Vagina (tissue), 2 donors: Measurements from ENCODE around the gene FCRL1. TPM values are rescaled to one million over a fixed set of nuclear protein-coding genes. Genes with fewer than 3 reads are reported as not detected.

ENCODE experiments used
- DNase-seq, 2 donors: peaks; one replicate each; pipeline ENCODE4 v3.0.0-alpha.2; 2017; ENCODE audit errors: extremely low spot score in 2 of 2
- H3K27ac ChIP-seq: fragments of 200-600 bp; sonication (generic); one replicate; pipeline ENCODE4 v1.5.1; 2019
- H3K27me3 ChIP-seq: fragments of 200-600 bp; sonication (generic); one replicate; pipeline ENCODE4 v1.5.1; 2019
- H3K36me3 ChIP-seq, 2 donors: fragments of 200-600 bp; sonication (generic); one replicate each; pipeline ENCODE4 v1.5.1; 2017 to 2019
- H3K4me1 ChIP-seq: fragments of 200-600 bp; sonication (generic); one replicate; pipeline ENCODE4 v1.5.1; 2019
- H3K4me3 ChIP-seq, 2 donors: fragments of 200-600 bp; sonication (generic); 1 replicate in 1 of 2; 2 replicates in 1 of 2; pipeline ENCODE4 v1.5.1; 2016 to 2019
- H3K9me3 ChIP-seq: fragments of 200-600 bp; sonication (generic); one replicate; pipeline ENCODE4 v1.5.1; 2019
- POLR2A ChIP-seq, 2 donors: fragments of 450-650 bp; IDR thresholded peaks; one replicate each; pipeline ENCODE4 v1.6.1; 2017; ENCODE audit warnings: antibody characterized with exemption in 2 of 2, mild to moderate bottlenecking in 2 of 2, moderate library complexity in 2 of 2
- POLR2AphosphoS5 ChIP-seq, 2 donors: sonication (generic); formaldehyde crosslinking; IDR thresholded peaks; one replicate each; pipeline ENCODE4 v1.9.0; 2017; ENCODE audit warnings: antibody characterized with exemption in 2 of 2, mild to moderate bottlenecking in 2 of 2, low read depth in 1 of 2; ENCODE audit not compliant: insufficient read depth in 1 of 2
- intact Hi-C: fragments of 100-400 bp; cut with DNase I; formaldehyde crosslinking; loops from one replicate; pipeline ENCODE4 v1.15.1; 2023
- total RNA-seq: library from RNA; depleted of rRNA; stranded (reverse); fragments of >200 nt; gene quantifications from one replicate; pipeline ENCODE4 v1.2.3, GENCODE V29; 2016
- TF ChIP-seq, protein P1 (sequence below), 3 experiments: fragments of 450-650 bp in 2 of 3; fragments of 200-600 bp in 1 of 3; sonication (generic) in 1 of 3; IDR thresholded peaks; one replicate each; pipeline ENCODE4 v1.5.1; 2017 to 2019; ENCODE audit warnings: antibody characterized with exemption in 3 of 3, mild to moderate bottlenecking in 2 of 3, moderate library complexity in 2 of 3

The FCRL1 gene
- total RNA-seq, 1 donor from 2014 or later, result 0.49 TPM

DNA sequence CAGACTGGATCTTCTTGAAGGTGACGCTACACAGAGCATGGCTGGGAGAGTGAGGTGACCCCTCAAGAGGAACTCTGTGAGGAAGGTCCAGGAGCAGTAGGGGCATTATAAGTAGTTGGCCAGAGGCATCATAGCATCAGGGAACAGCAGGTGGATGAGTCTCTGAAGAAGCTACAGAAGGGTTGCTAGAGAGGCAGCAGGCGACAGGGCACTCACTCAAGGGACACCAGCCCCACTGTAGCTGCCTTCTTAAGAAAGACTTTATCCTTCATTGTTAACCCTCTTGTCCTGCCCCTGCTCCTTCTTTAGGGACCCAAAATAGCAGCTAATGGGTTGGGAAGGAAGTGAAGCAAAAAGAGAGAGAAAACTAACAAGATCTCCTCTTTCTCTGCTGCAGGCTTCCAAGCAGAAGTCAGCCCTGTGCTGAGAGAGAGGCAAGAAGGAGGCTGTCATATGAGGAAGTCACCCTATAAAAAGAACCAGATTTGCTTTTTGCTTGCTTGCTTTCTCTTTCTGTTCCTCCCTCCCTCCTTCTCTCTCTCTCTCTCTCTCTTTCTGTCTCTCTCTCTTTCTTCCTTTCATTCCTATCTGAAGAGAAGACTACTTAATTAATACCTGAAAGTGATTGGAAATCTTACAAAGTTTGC lies 29.4 kb upstream of the FCRL1 start:
- no peak for DNase-seq
- intact Hi-C loops, result no loop called here
- TF ChIP-seq POLR2A (IDR thresholded peaks at IDR 0.05) (no peak), POLR2AphosphoS5 (IDR thresholded peaks at IDR 0.05; ENCODE audit: insufficient read depth in 1 of 2, low read depth in 1 of 2) (no peak)
- TF ChIP-seq, protein P1, sequence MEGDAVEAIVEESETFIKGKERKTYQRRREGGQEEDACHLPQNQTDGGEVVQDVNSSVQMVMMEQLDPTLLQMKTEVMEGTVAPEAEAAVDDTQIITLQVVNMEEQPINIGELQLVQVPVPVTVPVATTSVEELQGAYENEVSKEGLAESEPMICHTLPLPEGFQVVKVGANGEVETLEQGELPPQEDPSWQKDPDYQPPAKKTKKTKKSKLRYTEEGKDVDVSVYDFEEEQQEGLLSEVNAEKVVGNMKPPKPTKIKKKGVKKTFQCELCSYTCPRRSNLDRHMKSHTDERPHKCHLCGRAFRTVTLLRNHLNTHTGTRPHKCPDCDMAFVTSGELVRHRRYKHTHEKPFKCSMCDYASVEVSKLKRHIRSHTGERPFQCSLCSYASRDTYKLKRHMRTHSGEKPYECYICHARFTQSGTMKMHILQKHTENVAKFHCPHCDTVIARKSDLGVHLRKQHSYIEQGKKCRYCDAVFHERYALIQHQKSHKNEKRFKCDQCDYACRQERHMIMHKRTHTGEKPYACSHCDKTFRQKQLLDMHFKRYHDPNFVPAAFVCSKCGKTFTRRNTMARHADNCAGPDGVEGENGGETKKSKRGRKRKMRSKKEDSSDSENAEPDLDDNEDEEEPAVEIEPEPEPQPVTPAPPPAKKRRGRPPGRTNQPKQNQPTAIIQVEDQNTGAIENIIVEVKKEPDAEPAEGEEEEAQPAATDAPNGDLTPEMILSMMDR (IDR thresholded peaks at IDR 0.05), result no peak
- H3K9me3 ChIP-seq, result no peaks in the 10 kb centered on the region
- no peaks in the 10 kb centered on the region for H3K27me3 ChIP-seq
- H3K4me3 ChIP-seq, result no peak overlapping the region
- H3K36me3 ChIP-seq, result no peaks in the 10 kb centered on the region
- no peaks in the 10 kb centered on the region for H3K4me1 ChIP-seq
- no peak overlapping the region for H3K27ac ChIP-seq

DNA sequence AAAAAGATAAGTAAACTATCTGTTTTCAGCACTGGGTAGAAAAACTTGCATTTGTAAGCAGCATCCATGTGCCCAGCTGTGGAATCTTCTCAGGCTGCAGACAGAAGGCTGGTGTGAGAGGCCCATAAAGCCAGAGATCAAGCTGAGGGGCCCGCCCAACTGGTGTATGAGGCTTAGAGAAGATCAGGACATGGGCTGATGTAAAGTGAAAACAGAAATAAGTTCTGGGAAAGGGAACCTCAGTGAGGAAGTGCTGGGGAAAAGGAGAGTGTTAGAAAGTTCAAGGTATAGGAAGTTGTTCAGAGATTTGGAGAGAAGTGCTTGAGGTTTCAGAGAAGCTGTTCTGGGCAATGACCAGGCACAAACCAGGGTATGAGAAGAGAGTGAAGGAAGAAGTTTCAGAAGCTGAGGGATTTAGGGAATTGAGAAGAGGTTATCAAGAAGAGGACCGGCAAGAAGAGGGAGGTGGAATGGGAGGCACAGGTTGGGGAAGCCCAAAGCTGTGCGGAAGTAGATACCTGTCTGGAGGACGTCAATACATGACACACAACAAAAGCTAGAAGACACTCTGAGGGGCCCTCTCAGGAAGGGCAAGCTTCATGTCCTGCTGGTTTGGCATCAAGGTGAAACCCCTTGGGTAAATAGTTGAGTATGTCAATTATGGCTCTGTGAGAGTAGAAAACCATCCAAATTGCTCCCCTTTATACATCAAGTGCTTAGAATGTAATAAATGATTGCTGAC lies 24.3 kb upstream of the FCRL1 start:
- TF ChIP-seq POLR2AphosphoS5 (IDR thresholded peaks at IDR 0.05; ENCODE audit: insufficient read depth in 1 of 2, low read depth in 1 of 2) (no peak), POLR2A (IDR thresholded peaks at IDR 0.05) (no peak)
- TF ChIP-seq, protein P1 (IDR thresholded peaks at IDR 0.05), result no peak
- no peaks in the 10 kb centered on the region for H3K9me3 ChIP-seq
- no peak for DNase-seq
- no peaks in the 10 kb centered on the region for H3K4me1 ChIP-seq
- H3K27me3 ChIP-seq, result no peaks in the 10 kb centered on the region
- H3K27ac ChIP-seq, result no peak overlapping the region
- no peaks in the 10 kb centered on the region for H3K36me3 ChIP-seq
- intact Hi-C loops, result no loop called here
- no peak overlapping the region for H3K4me3 ChIP-seq

DNA sequence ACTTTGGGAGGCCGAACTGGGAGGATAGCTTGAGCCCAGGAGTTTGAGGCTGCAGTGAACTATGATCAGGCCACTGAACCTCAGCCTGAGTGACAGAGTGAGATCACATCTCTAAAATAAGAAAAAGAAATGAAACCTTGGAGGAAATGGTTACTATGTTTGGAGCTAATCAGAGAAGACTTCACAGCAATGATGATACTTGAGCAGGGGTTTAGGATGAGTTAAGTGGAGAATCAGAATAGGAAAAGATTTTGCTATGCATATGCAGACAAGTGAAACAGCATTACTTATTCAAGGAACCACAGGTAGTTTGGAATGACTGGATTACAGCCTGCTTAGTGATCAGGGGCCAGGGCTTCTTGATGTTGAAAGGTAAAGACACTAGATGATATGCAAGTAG lies 23.0 kb upstream of the FCRL1 start:
- Histone ChIP-seq H3K27ac (no peak overlapping the region), H3K4me1 (no peaks in the 10 kb centered on the region), H3K36me3 (no peaks in the 10 kb centered on the region), H3K4me3 (no peak overlapping the region), H3K9me3 (no peaks in the 10 kb centered on the region), H3K27me3 (no peaks in the 10 kb centered on the region)
- TF ChIP-seq, protein P1 (IDR thresholded peaks at IDR 0.05), result no peak
- TF ChIP-seq POLR2A (IDR thresholded peaks at IDR 0.05) (no peak), POLR2AphosphoS5 (IDR thresholded peaks at IDR 0.05; ENCODE audit: insufficient read depth in 1 of 2, low read depth in 1 of 2) (no peak)
- no peak for DNase-seq
- intact Hi-C loops, result no loop called here

DNA sequence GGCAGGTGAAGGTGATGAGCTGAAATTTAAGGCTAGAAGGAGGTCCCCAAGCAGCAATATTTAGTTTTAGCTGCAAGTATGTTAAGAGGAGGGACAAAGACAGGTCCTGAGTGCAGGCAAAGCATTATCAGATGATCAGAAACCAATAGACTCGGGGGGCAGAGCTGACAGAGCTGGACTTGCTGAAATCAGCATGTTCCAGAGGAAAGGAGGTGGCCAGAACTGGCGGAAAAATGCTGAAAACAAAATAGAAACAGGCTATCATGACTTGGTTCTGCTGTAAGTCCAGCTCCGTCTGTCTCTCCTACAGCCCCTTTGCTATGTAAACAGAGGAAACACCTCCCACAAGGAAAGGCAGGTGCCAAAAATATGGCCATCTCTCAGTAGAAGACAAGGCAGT lies 21.8 kb upstream of the FCRL1 start, which contains the start of gene CD5L:
TSS of gene CD5L (minus strand) at position 101 of the 400 bp plus-strand sequence. CDS start 107 bp downstream, outside the sequence.
- no peak within 1 kb of the TSS for H3K27ac ChIP-seq
- H3K9me3 ChIP-seq, result no peaks in the 10 kb centered on the region
- no peaks in the 10 kb centered on the region for H3K36me3 ChIP-seq
- no peak for TF ChIP-seq POLR2A (IDR thresholded peaks at IDR 0.05)
- TF ChIP-seq POLR2AphosphoS5 (IDR thresholded peaks at IDR 0.05; ENCODE audit: insufficient read depth in 1 of 2, low read depth in 1 of 2), result no peak
- TF ChIP-seq, protein P1 (IDR thresholded peaks at IDR 0.05), result no peak
- DNase-seq, result no peak
- intact Hi-C loops, result no loop called here
- no peaks in the 10 kb centered on the region for H3K4me1 ChIP-seq
- no peaks in the 10 kb centered on the region for H3K27me3 ChIP-seq
- no peak within 1 kb of the TSS for H3K4me3 ChIP-seq

DNA sequence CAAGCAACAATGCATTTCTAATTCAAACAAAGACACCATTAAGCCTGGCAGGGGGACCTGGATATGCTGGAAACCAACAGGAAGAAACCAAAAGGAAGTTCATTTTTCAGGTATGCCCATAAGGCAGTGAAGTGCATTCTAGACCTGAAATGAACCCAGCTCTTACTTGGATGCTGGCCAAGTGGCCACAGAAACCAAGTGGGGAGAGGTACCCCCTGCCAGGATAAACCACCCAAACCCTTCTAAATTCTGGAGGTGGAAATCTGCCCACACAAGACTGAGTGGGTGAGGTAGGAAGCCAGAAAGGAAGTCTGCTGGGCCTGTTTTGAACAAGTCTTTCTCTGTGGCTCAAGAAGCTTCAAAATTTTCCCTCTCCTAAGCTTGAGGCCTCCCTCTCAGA lies 19.0 kb upstream of the FCRL1 start:
- no peaks in the 10 kb centered on the region for H3K36me3 ChIP-seq
- no peaks in the 10 kb centered on the region for H3K9me3 ChIP-seq
- H3K4me1 ChIP-seq, result no peaks in the 10 kb centered on the region
- H3K27me3 ChIP-seq, result no peaks in the 10 kb centered on the region
- TF ChIP-seq POLR2AphosphoS5 (IDR thresholded peaks at IDR 0.05; ENCODE audit: insufficient read depth in 1 of 2, low read depth in 1 of 2) (no peak), POLR2A (IDR thresholded peaks at IDR 0.05) (no peak)
- TF ChIP-seq, protein P1 (IDR thresholded peaks at IDR 0.05), result no peak
- no peak overlapping the region for H3K27ac ChIP-seq
- intact Hi-C loops, result no loop called here
- H3K4me3 ChIP-seq, result no peak overlapping the region
- no peak for DNase-seq
